IMR-90 (cell line): ENCODE measurements around the gene PGK1. TPM values are rescaled to one million over a fixed set of nuclear protein-coding genes. Genes with fewer than 3 reads are reported as not detected.

Experiments
- ATAC-seq: fragments of 200-7000 bp; cut with Tn5 transposase; 2 replicates; pipeline ENCODE4 v1.9.1; 2020; ENCODE audit warnings: low read depth, mild to moderate bottlenecking, moderate library complexity
- BruUV-seq: library from RNA; stranded (reverse); fragments of 400-500 nt; replicated peaks from 2 replicates; lab custom pipeline; 2021; lab: Mats Ljungman, UMichigan
- CTCF ChIA-PET: fragments of 300-600 bp; formaldehyde crosslinking; extraction: SDS; loops from one replicate; lab custom pipeline; 2021; ENCODE audit warnings: antibody characterized with exemption; lab: Yijun Ruan, JAX
- POLR2A ChIA-PET: fragments of 300-600 bp; sonication (Branson Sonifier 250); formaldehyde crosslinking; loops from one replicate; lab custom pipeline; 2022; ENCODE audit warnings: antibody characterized with exemption; ENCODE audit not compliant: unreplicated experiment; lab: Charles Lee
- DNase-seq: peaks from one replicate; pipeline ENCODE4 v3.0.0; 2013
- H2AFZ ChIP-seq: replicated peaks from 2 replicates; pipeline ENCODE3; 2013; ENCODE audit warnings: low read length, mild to moderate bottlenecking; ENCODE audit not compliant: poor library complexity
- H2AK5ac ChIP-seq: 2 replicates; pipeline ENCODE4 v1.6.1; 2013; ENCODE audit warnings: low read depth, low read length, inconsistent platforms
- H2AK9ac ChIP-seq: replicated peaks from 2 replicates; pipeline ENCODE3; 2013; ENCODE audit warnings: mild to moderate bottlenecking, low read depth, low read length, moderate library complexity; ENCODE audit not compliant: poor library complexity
- H2BK120ac ChIP-seq: 2 replicates; pipeline ENCODE4 v1.6.1; 2013; ENCODE audit warnings: low read depth, low read length, inconsistent platforms
- H2BK15ac ChIP-seq: 3 replicates; pipeline ENCODE4 v1.6.1; 2013; ENCODE audit warnings: low read depth, low read length, inconsistent platforms
- H2BK20ac ChIP-seq: 2 replicates; pipeline ENCODE4 v1.6.1; 2013; ENCODE audit warnings: low read depth, mild to moderate bottlenecking, inconsistent platforms, low read length, moderate library complexity
- H2BK5ac ChIP-seq: 2 replicates; pipeline ENCODE4 v1.6.1; 2013; ENCODE audit warnings: mild to moderate bottlenecking, low read depth, low read length, inconsistent platforms; ENCODE audit not compliant: poor library complexity, severe bottlenecking
- H3K14ac ChIP-seq: replicated peaks from 2 replicates; pipeline ENCODE4 v1.6.1; 2013; ENCODE audit warnings: low read depth, low read length, inconsistent platforms
- H3K18ac ChIP-seq: 2 replicates; pipeline ENCODE4 v1.6.1; 2013; ENCODE audit warnings: low read depth, low read length, control low read depth
- H3K23ac ChIP-seq: 2 replicates; pipeline ENCODE4 v1.6.1; 2013; ENCODE audit warnings: low read depth, low read length, inconsistent platforms
- H3K27ac ChIP-seq: 2 replicates; pipeline ENCODE4 v1.5.1; 2013; ENCODE audit warnings: mild to moderate bottlenecking, control low read depth, low read length; ENCODE audit not compliant: insufficient read depth
- H3K27me3 ChIP-seq: 2 replicates; pipeline ENCODE4 v1.6.1; 2013; ENCODE audit warnings: low read length; ENCODE audit not compliant: control insufficient read depth, insufficient read depth
- H3K36me3 ChIP-seq: 2 replicates; pipeline ENCODE4 v1.6.1; 2013; ENCODE audit warnings: low read length, mixed read lengths; ENCODE audit not compliant: control insufficient read depth, insufficient read depth
- H3K4ac ChIP-seq: 2 replicates; pipeline ENCODE4 v1.6.1; 2013; ENCODE audit warnings: low read depth, low read length, inconsistent platforms
- H3K4me1 ChIP-seq: 2 replicates; pipeline ENCODE4 v1.6.1; 2013; ENCODE audit warnings: low read length, mixed read lengths; ENCODE audit not compliant: control insufficient read depth, insufficient read depth
- H3K4me2 ChIP-seq: 2 replicates; pipeline ENCODE4 v1.6.1; 2013; ENCODE audit warnings: low read depth, mild to moderate bottlenecking, control low read depth, low read length, moderate library complexity
- H3K4me3 ChIP-seq: 2 replicates; pipeline ENCODE4 v1.5.1; 2013; ENCODE audit warnings: low read depth, mild to moderate bottlenecking, control low read depth, low read length, moderate library complexity; ENCODE audit not compliant: insufficient read depth
- H3K56ac ChIP-seq: 2 replicates; pipeline ENCODE4 v1.6.1; 2013; ENCODE audit warnings: low read length, inconsistent platforms; ENCODE audit not compliant: insufficient read depth; ENCODE audit errors: extremely low read depth
- H3K79me1 ChIP-seq, 2 experiments: 2 replicates each; pipeline ENCODE4 v1.6.1; 2013; ENCODE audit warnings: low read length in 2 of 2, inconsistent platforms in 1 of 2, low read depth in 1 of 2
- H3K9ac ChIP-seq: 2 replicates; pipeline ENCODE4 v1.6.1; 2013; ENCODE audit warnings: low read depth, low read length, control low read depth
- H3K9me1 ChIP-seq: 2 replicates; pipeline ENCODE4 v1.6.1; 2013; ENCODE audit warnings: low read length, inconsistent platforms; ENCODE audit not compliant: insufficient read depth
- H3K9me3 ChIP-seq: 2 replicates; pipeline ENCODE4 v1.6.1; 2013; ENCODE audit warnings: low read length; ENCODE audit not compliant: control insufficient read depth, insufficient read depth
- H4K20me1 ChIP-seq: 2 replicates; pipeline ENCODE4 v1.6.1; 2013; ENCODE audit warnings: low read length, inconsistent platforms; ENCODE audit not compliant: insufficient read depth
- H4K5ac ChIP-seq: 2 replicates; pipeline ENCODE4 v1.6.1; 2013; ENCODE audit warnings: mild to moderate bottlenecking, low read depth, low read length, control low read depth
- H4K8ac ChIP-seq, 2 experiments: 2 replicates each; pipeline ENCODE4 v1.6.1; 2013; ENCODE audit warnings: low read depth in 2 of 2, low read length in 2 of 2, control low read depth in 1 of 2, inconsistent platforms in 1 of 2
- H4K91ac ChIP-seq: 2 replicates; pipeline ENCODE4 v1.6.1; 2013; ENCODE audit warnings: low read depth, low read length, inconsistent platforms; ENCODE audit not compliant: insufficient read depth
- BHLHE40 ChIP-seq: fragments of 150-350 bp; IDR thresholded peaks from 2 replicates; pipeline ENCODE4 v1.6.1; 2016; ENCODE audit warnings: mild to moderate bottlenecking, low read depth, low read length
- CEBPB ChIP-seq: IDR thresholded peaks from 2 replicates; pipeline ENCODE4 v1.6.1; 2012; ENCODE audit warnings: low read depth, low read length, improper control_type of control experiment
- CHD1 ChIP-seq: IDR thresholded peaks from 2 replicates; pipeline ENCODE4 v1.6.1; 2012; ENCODE audit warnings: low read depth, low read length, improper control_type of control experiment
- CTCF ChIP-seq: conservative IDR thresholded peaks from 2 replicates; pipeline ENCODE4 v1.5.1; 2012; ENCODE audit warnings: mild to moderate bottlenecking, low read depth, low read length, improper control_type of control experiment
- ELK1 ChIP-seq: fragments of 150-350 bp; IDR thresholded peaks from 2 replicates; pipeline ENCODE4 v1.6.1; 2016; ENCODE audit warnings: low read depth, mild to moderate bottlenecking, low read length, moderate library complexity, borderline replicate concordance
- FOS ChIP-seq: fragments of 150-350 bp; IDR thresholded peaks from 2 replicates; pipeline ENCODE4 v1.6.1; 2016; ENCODE audit warnings: low read depth, low read length
- MAFK ChIP-seq: IDR thresholded peaks from 2 replicates; pipeline ENCODE4 v1.6.1; 2012; ENCODE audit warnings: low read depth, low read length, improper control_type of control experiment
- MAZ ChIP-seq: IDR thresholded peaks from 2 replicates; pipeline ENCODE4 v1.6.1; 2012; ENCODE audit warnings: low read depth, mild to moderate bottlenecking, low read length, improper control_type of control experiment, moderate library complexity, borderline replicate concordance
- MXI1 ChIP-seq: IDR thresholded peaks from 2 replicates; pipeline ENCODE4 v1.6.1; 2012; ENCODE audit warnings: low read depth, mild to moderate bottlenecking, low read length, moderate library complexity, borderline replicate concordance
- NFE2L2 ChIP-seq: fragments of 150-350 bp; IDR thresholded peaks from 2 replicates; pipeline ENCODE4 v1.6.1; 2016; ENCODE audit warnings: low read depth, mild to moderate bottlenecking, low read length
- POLR2A ChIP-seq: IDR thresholded peaks from 2 replicates; pipeline ENCODE4 v1.6.1; 2012; ENCODE audit warnings: mild to moderate bottlenecking, low read depth, low read length
- RAD21 ChIP-seq: IDR thresholded peaks from 2 replicates; pipeline ENCODE4 v1.6.1; 2012; ENCODE audit warnings: low read length, improper control_type of control experiment
- RCOR1 ChIP-seq: IDR thresholded peaks from 2 replicates; pipeline ENCODE4 v1.6.1; 2012; ENCODE audit warnings: mild to moderate bottlenecking, low read length, improper control_type of control experiment; ENCODE audit not compliant: insufficient replicate concordance
- RFX5 ChIP-seq: IDR thresholded peaks from 2 replicates; pipeline ENCODE4 v1.8.0; 2012; ENCODE audit warnings: low read depth, mild to moderate bottlenecking, low read length, moderate library complexity
- SMC3 ChIP-seq: fragments of 150-350 bp; IDR thresholded peaks from 2 replicates; pipeline ENCODE4 v1.6.1; 2016; ENCODE audit warnings: low read depth, mild to moderate bottlenecking, antibody characterized with exemption, low read length, moderate library complexity
- USF2 ChIP-seq: fragments of 150-350 bp; IDR thresholded peaks from 2 replicates; pipeline ENCODE4 v1.6.1; 2017; ENCODE audit warnings: mild to moderate bottlenecking, antibody characterized with exemption, low read length, low read depth
- whole genome bisulfite sequencing, 2 experiments: methylation state at CpG; one replicate each; pipeline versions ENCODE4 v1.1.5 to v1.1.7; 2013; ENCODE audit warnings: missing lambda C conversion rate in 2 of 2; ENCODE audit not compliant: insufficient read length in 1 of 2; ENCODE audit errors: extremely low coverage in 2 of 2; 5-methylcytosine and 5-hydroxymethylcytosine counted together
- dilution Hi-C: fragments of 300-500 bp; cut with HindIII; formaldehyde crosslinking; loops from one replicate; pipeline ENCODE4 v1.14.3; 2018; ENCODE audit warnings: low sequenced_read_pairs; ENCODE audit not compliant: unreplicated experiment
- in situ Hi-C: fragments of 300-500 bp; cut with MboI; formaldehyde crosslinking; loops from 3 replicates; pipeline ENCODE4 v1.14.3; 2019; ENCODE audit warnings: low sequenced_read_pairs, inconsistent platforms, mixed read lengths
- intact Hi-C: fragments of 100-400 bp; cut with micrococcal nuclease; formaldehyde crosslinking; loops from 2 replicates; pipeline ENCODE4 v1.10.0; 2022
- polyA plus RNA-seq, 3 experiments: library from polyadenylated mRNA; depleted of rRNA; stranded (reverse); fragments of >200 nt; gene quantifications; 2 replicates each; pipeline ENCODE4 v1.2.3, GENCODE V29; 2012; ENCODE audit warnings: low replicate concordance in 1 of 3
- total RNA-seq: library from RNA; depleted of rRNA; stranded (reverse); fragments of >200 nt; gene quantifications from 2 replicates; pipeline ENCODE4 v1.2.3, GENCODE V29; 2012

PGK1 gene
- total and polyA plus RNA-seq, 2 of the 4 experiments (the other 2 are of a cell fraction), result 498 to 744 TPM

GRCh38 chrX:78075787-78076389 lies 28.2 kb upstream of the PGK1 start:
- Histone ChIP-seq H2AK9ac (no peak overlapping the region), H3K79me1 (no peaks in the 10 kb centered on the region), H2BK120ac (no peak overlapping the region), H3K18ac (no peak overlapping the region), H3K27ac (no peak overlapping the region), H3K56ac (no peak overlapping the region), H2BK15ac (no peak overlapping the region), H3K4ac (no peak overlapping the region), H4K8ac (no peak overlapping the region), H4K5ac (no peak overlapping the region), H3K9me3 (peaks cover 2% of the 10 kb centered on the region; the same call in 1 of the 2 replicates), H2AFZ (no peak overlapping the region), H2BK5ac (no peak overlapping the region), H3K23ac (no peak overlapping the region), H2AK5ac (no peak overlapping the region), H3K27me3 (no peaks in the 10 kb centered on the region), H3K9ac (no peak overlapping the region), H3K14ac (no peak overlapping the region), H3K4me2 (no peak overlapping the region), H3K9me1 (no peaks in the 10 kb centered on the region), H4K20me1 (no peaks in the 10 kb centered on the region), H2BK20ac (no peak overlapping the region), H4K91ac (no peak overlapping the region), H3K4me1 (no peaks in the 10 kb centered on the region), H3K4me3 (no peak overlapping the region), H3K36me3 (no peaks in the 10 kb centered on the region)
- ChIA-PET CTCF (interaction anchor here (0.6 kb wide), 1 partner anchor 9 kb away, joined by 3 read pairs; no protein-coding TSS in a partner anchor), POLR2A (no interaction called here)
- WGBS, 2 experiments, result 55% methylated on average over 2 of the region's 5 CpGs; no CpG with 5 or more reads in 1 of the 2 experiments
- dilution Hi-C loops (no loop called here), intact Hi-C loops (no loop called here), in situ Hi-C loops (no loop called here)
- no peak for TF ChIP-seq SMC3
- no peak for TF ChIP-seq RFX5
- no peak for TF ChIP-seq FOS
- TF ChIP-seq CTCF, result no peak
- TF ChIP-seq CHD1, result no peak
- TF ChIP-seq MAZ, result no peak
- no peak for TF ChIP-seq NFE2L2
- no peak for TF ChIP-seq USF2
- TF ChIP-seq RCOR1, result no peak
- no peak for TF ChIP-seq RAD21
- TF ChIP-seq BHLHE40, result no peak
- TF ChIP-seq MAFK, result no peak
- no peak for TF ChIP-seq ELK1
- no peak for TF ChIP-seq CEBPB
- TF ChIP-seq MXI1, result no peak
- no peak for TF ChIP-seq POLR2A
- ATAC-seq (no peak), DNase-seq (no peak)
- no TSS peak for BruUV-seq
